K562 treated with DMSO at 1 percent for 12 hours (cell line): ENCODE data around the gene RBX1. TPM values are rescaled to one million over a fixed set of nuclear protein-coding genes. Genes with fewer than 3 reads are reported as not detected.

Source experiments
- total RNA-seq: library from RNA; unstranded; fragments of 300-600 nt; gene quantifications from 2 replicates; pipeline ENCODE4 v1.2.3, GENCODE V29; 2022; ENCODE audit not compliant: insufficient read depth

Gene RBX1
- 53.7 and 64.0 TPM in 2 replicates for total RNA-seq

GRCh38 chr22:40950962-40951794 is at the start of gene RBX1:
RBX1 (plus strand) TSS chr22:40951378; CDS start chr22:40951399, 21 bp downstream.

Other genes starting within 250 kb of the RBX1 start
- 15.0 and 30.9 TPM in 2 replicates for gene SLC25A17, start 132.0 kb upstream of the RBX1 start, total RNA-seq
- 166 and 236 TPM in 2 replicates for gene ST13, start 94.7 kb upstream of the RBX1 start, total RNA-seq
- 4.7 and 6.8 TPM in 2 replicates for gene XPNPEP3, start 94.2 kb upstream of the RBX1 start, total RNA-seq
- not detected in 2 replicates for gene DNAJB7, start 89.3 kb upstream of the RBX1 start, total RNA-seq
- 3.4 and 31.4 TPM in 2 replicates for gene EP300, start 141.2 kb downstream of the RBX1 start, total RNA-seq